Prostate gland (tissue), 2 donors: ENCODE measurements around the gene TMEM109.
A peak's percentile ranks its signal among the peaks of the same experiment; 100 is the strongest.

Experiments
- CTCF ChIP-seq, 4 experiments: fragments of 200-600 bp in 2 of 4; fragments of 450-650 bp in 2 of 4; sonication (generic) in 2 of 4; IDR thresholded peaks; 1 replicate in 3 of 4; 2 replicates in 1 of 4; pipeline ENCODE4 v1.5.1; 2016 to 2019; ENCODE audit warnings: antibody characterized with exemption in 4 of 4, mild to moderate bottlenecking in 2 of 4, moderate library complexity in 2 of 4
- POLR2A ChIP-seq: fragments of 450-650 bp; IDR thresholded peaks from one replicate; pipeline ENCODE4 v1.6.1; 2016; ENCODE audit warnings: antibody characterized with exemption, mild to moderate bottlenecking
- POLR2AphosphoS5 ChIP-seq: sonication (generic); formaldehyde crosslinking; IDR thresholded peaks from one replicate; pipeline ENCODE4 v1.6.1; 2017; ENCODE audit warnings: antibody characterized with exemption

DNA sequence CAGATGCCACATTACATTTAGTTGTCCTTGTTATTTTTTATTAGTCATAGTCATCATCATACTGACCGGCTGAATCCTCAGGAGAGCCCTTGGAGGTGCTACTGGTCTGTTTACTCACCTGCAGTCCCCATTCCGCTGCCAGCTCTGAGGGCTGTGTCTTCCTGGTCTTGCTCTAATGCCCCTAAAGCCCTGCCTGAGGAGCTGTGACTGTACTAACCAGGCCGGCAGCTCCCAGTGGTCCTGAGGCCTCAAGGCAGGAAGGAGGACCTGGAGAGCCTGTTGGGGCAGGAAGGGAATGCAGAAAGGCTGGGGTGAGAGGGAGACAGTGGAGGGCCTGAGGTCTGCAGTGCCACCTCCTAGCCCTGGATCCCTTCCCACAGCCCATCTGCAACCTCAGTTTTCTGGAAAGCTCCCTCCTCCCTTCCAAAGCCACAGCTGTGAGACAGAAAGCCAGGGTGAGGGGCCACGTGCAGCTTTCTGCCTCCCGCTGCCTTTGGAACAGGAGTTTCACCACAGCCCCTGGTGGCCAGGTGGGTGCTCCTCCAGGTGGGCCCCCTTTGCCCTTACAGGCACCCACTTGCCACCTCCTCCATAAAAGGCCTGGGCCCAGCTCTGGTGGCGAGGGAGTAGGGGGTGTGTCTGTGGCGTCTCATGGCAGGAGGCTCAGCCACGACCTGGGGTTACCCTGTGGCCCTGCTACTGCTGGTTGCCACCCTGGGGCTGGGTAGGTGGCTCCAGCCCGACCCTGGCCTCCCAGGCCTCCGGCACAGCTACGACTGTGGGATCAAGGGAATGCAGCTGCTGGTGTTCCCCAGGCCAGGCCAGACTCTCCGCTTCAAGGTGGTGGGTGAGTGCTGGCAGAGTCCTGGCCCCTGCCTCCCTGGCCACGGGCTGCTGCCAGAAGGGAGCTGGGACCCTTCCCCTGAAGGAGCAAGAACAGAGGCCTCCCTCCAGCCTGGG lies 46.8 kb upstream of the TMEM109 start, which contains the start of gene ZP1:
- TF ChIP-seq POLR2A, result no peak
- no peak for TF ChIP-seq CTCF (IDR thresholded peaks at IDR 0.05)
- peak; percentile 40 for TF ChIP-seq POLR2AphosphoS5
